Skin epidermis (tissue), 12 donors: Measurements from ENCODE around the gene TRO.

Experiments
- H3K27ac ChIP-seq, 21 experiments: fragments of 200-600 bp; sonication (generic) in 11 of 21; one replicate each; pipeline ENCODE4 v1.5.0; 2020; ENCODE audit warnings: mild to moderate bottlenecking in 3 of 21, inconsistent platforms in 2 of 21, moderate library complexity in 2 of 21
- H3K4me3 ChIP-seq, 7 experiments: fragments of 200-600 bp; sonication (generic) in 2 of 7; one replicate each; pipeline ENCODE4 v1.5.0; 2020; ENCODE audit warnings: inconsistent platforms in 2 of 7, mild to moderate bottlenecking in 2 of 7, moderate library complexity in 1 of 7

TRO gene

GRCh38 chrX:54920610-54921426 is at the start of gene TRO:
TRO (plus strand) TSS chrX:54920824; CDS start chrX:54922247, 1,423 bp downstream.
- peak within 1 kb of the TSS; percentile 27 to 48 (median 33) for H3K4me3 ChIP-seq
- H3K27ac ChIP-seq, result peak within 1 kb of the TSS in 3 of 21 experiments; percentile 14 to 44 (median 16)

- no peak overlapping the region for H3K4me3 ChIP-seq
- H3K27ac ChIP-seq, result no peak overlapping the region
Observed at GRCh38 chrX:54885740-54886139, 34.9 kb upstream of the TRO start.

- no peak overlapping the region for H3K27ac ChIP-seq
- no peak overlapping the region for H3K4me3 ChIP-seq
Observed at GRCh38 chrX:54891573-54891972, 29.1 kb upstream of the TRO start.

GRCh38 chrX:54894159-54894558 is 26.5 kb upstream of the TRO start:
- Histone ChIP-seq H3K4me3 (no peak overlapping the region), H3K27ac (no peak overlapping the region)

- no peak overlapping the region for H3K27ac ChIP-seq
Observed at GRCh38 chrX:54909941-54910340, 10.7 kb upstream of the TRO start.

GRCh38 chrX:54921427-54922021 is 900 bp downstream of the TRO start:
- Histone ChIP-seq H3K4me3 (peak overlapping the region; percentile 27 to 48 (median 33)), H3K27ac (peak overlapping the region in 3 of 21 experiments; percentile 14 to 44 (median 16))

More at GRCh38 chrX:54909941-54910340, 10.7 kb upstream of the TRO start:
- no peak overlapping the region for H3K4me3 ChIP-seq

GRCh38 chrX:54922547-54922946 is 1.9 kb downstream of the TRO start:
- no peak overlapping the region for H3K4me3 ChIP-seq
- H3K27ac ChIP-seq, result no peak overlapping the region

- H3K27ac ChIP-seq, result no peak overlapping the region
- H3K4me3 ChIP-seq, result no peak overlapping the region
Observed at GRCh38 chrX:54923376-54923775, 2.8 kb downstream of the TRO start.

- no peak overlapping the region for H3K27ac ChIP-seq
- H3K4me3 ChIP-seq, result no peak overlapping the region
Observed at GRCh38 chrX:54926978-54927377, 6.4 kb downstream of the TRO start.

- no peak overlapping the region for H3K4me3 ChIP-seq
Observed at GRCh38 chrX:54928876-54929275, 8.3 kb downstream of the TRO start.

GRCh38 chrX:54930291-54931049 is 9.8 kb downstream of the TRO start:
- Histone ChIP-seq H3K4me3 (no peak overlapping the region), H3K27ac (no peak overlapping the region)

More at GRCh38 chrX:54928876-54929275, 8.3 kb downstream of the TRO start:
- H3K27ac ChIP-seq, result no peak overlapping the region

GRCh38 chrX:54931107-54931506 is 10.5 kb downstream of the TRO start:
- H3K27ac ChIP-seq, result no peak overlapping the region
- no peak overlapping the region for H3K4me3 ChIP-seq

- Histone ChIP-seq H3K4me3 (no peak overlapping the region), H3K27ac (no peak overlapping the region)
Observed at GRCh38 chrX:54933150-54933826, 12.7 kb downstream of the TRO start.

GRCh38 chrX:54934058-54934457 is 13.4 kb downstream of the TRO start:
- Histone ChIP-seq H3K27ac (no peak overlapping the region), H3K4me3 (no peak overlapping the region)

- Histone ChIP-seq H3K27ac (no peak overlapping the region), H3K4me3 (no peak overlapping the region)
Observed at GRCh38 chrX:54934890-54935289, 14.3 kb downstream of the TRO start.

- no peak overlapping the region for H3K4me3 ChIP-seq
- no peak overlapping the region for H3K27ac ChIP-seq
Observed at GRCh38 chrX:54935306-54935705, 14.7 kb downstream of the TRO start.

- H3K27ac ChIP-seq, result no peak overlapping the region
- no peak overlapping the region for H3K4me3 ChIP-seq
Observed at GRCh38 chrX:54937416-54937815, 16.8 kb downstream of the TRO start.

GRCh38 chrX:54944816-54945215 is 24.2 kb downstream of the TRO start:
- Histone ChIP-seq H3K27ac (no peak overlapping the region), H3K4me3 (no peak overlapping the region)

- no peak overlapping the region for H3K4me3 ChIP-seq
- H3K27ac ChIP-seq, result no peak overlapping the region
Observed at GRCh38 chrX:54945224-54945623, 24.6 kb downstream of the TRO start.
